Measurements from ENCODE around the gene DXO. TPM values are rescaled to one million over a fixed set of nuclear protein-coding genes. Genes with fewer than 3 reads are reported as not detected.

DXO gene
- total RNA-seq, 1 donor from 2014 or later: 4.7 TPM

Small RNAs within 50 kb of the gene (small RNA-seq; reads per million reads assigned to genes)
- not detected for gene AL645922.1

Other genes starting within 250 kb of the DXO start
- 0.52 TPM for gene MPIG6B, start 248.8 kb downstream of the DXO start, total RNA-seq
- gene DDAH2, start 242.8 kb downstream of the DXO start, total RNA-seq: 73.1 TPM
- 152 TPM for gene CLIC1, start 235.6 kb downstream of the DXO start, total RNA-seq
- gene MSH5, start 232.1 kb downstream of the DXO start, total RNA-seq: 3.1 TPM
- gene SAPCD1, start 209.5 kb downstream of the DXO start, total RNA-seq: 1.0 TPM
- gene VWA7, start 194.8 kb downstream of the DXO start, total RNA-seq: 1.0 TPM
- gene VARS1, start 176.4 kb downstream of the DXO start, total RNA-seq: 42.3 TPM
- 45.9 TPM for gene LSM2, start 165.2 kb downstream of the DXO start, total RNA-seq
- gene HSPA1L, start 156.9 kb downstream of the DXO start, total RNA-seq: 5.2 TPM
- 133 TPM for gene HSPA1A, start 156.6 kb downstream of the DXO start, total RNA-seq
- 117 TPM for gene HSPA1B, start 144.4 kb downstream of the DXO start, total RNA-seq
- 23.0 TPM for gene NEU1, start 109.3 kb downstream of the DXO start, total RNA-seq
- 0.52 TPM for gene SLC44A4, start 93.1 kb downstream of the DXO start, total RNA-seq
- gene EHMT2, start 74.4 kb downstream of the DXO start, total RNA-seq: 24.0 TPM
- 6.3 TPM for gene ZBTB12, start 70.1 kb downstream of the DXO start, total RNA-seq
- gene C2, start 44.4 kb downstream of the DXO start, total RNA-seq: 8.4 TPM
- 3.7 TPM for gene CFB, start 26.0 kb downstream of the DXO start, total RNA-seq
- 61.6 TPM for gene NELFE, start 13.2 kb downstream of the DXO start, total RNA-seq
- gene SKIC2, start 13.0 kb downstream of the DXO start, total RNA-seq: 25.1 TPM
- gene C4A, start 9.9 kb upstream of the DXO start, total RNA-seq: 14.1 TPM
- 18.3 TPM for gene C4B, start 42.7 kb upstream of the DXO start, total RNA-seq
- not detected for gene CYP21A2, start 66.3 kb upstream of the DXO start, total RNA-seq
- gene TNXB, start 137.2 kb upstream of the DXO start, total RNA-seq: 130 TPM
- 14.1 TPM for gene ATF6B, start 156.1 kb upstream of the DXO start, total RNA-seq
- gene FKBPL, start 158.2 kb upstream of the DXO start, total RNA-seq: 5.7 TPM
- not detected for gene PRRT1, start 179.8 kb upstream of the DXO start, total RNA-seq
- gene PPT2, start 182.0 kb upstream of the DXO start, total RNA-seq: 31.3 TPM
- gene EGFL8, start 192.5 kb upstream of the DXO start, total RNA-seq: 14.6 TPM
- gene AGPAT1, start 203.9 kb upstream of the DXO start, total RNA-seq: 8.4 TPM
- 57.9 TPM for gene RNF5, start 206.3 kb upstream of the DXO start, total RNA-seq
- 0.52 TPM for gene AGER, start 212.1 kb upstream of the DXO start, total RNA-seq
- gene PBX2, start 218.1 kb upstream of the DXO start, total RNA-seq: 50.1 TPM
- gene GPSM3, start 220.5 kb upstream of the DXO start, total RNA-seq: 1.6 TPM

Data from skeletal muscle tissue (tissue), 2 donors.